Stimulated activated CD8-positive, alpha-beta memory T cell treated with anti-CD3 and anti-CD28 coated beads, Interleukin-15, amount 100 ng/mL, for 48 hours (primary cell): ENCODE data around the gene NEAT1.

ENCODE experiments used
- DNase-seq, 2 donors: peaks; one replicate each; pipeline ENCODE4 v3.0.0-alpha.2; 2020; ENCODE audit warnings: low read depth in 2 of 2

Gene NEAT1

GRCh38 chr11:65479184-65480145, 56.9 kb downstream of the NEAT1 start:
- no peak for DNase-seq

GRCh38 chr11:65482306-65482850, 59.8 kb downstream of the NEAT1 start:
- DNase-seq = no peak

GRCh38 chr11:65485920-65486219, 63.3 kb downstream of the NEAT1 start:
- DNase-seq = no peak

- DNase-seq = no peak
Measured at GRCh38 chr11:65486570-65487466, 64.2 kb downstream of the NEAT1 start.

GRCh38 chr11:65487467-65488272, 65.1 kb downstream of the NEAT1 start:
- no peak for DNase-seq

GRCh38 chr11:65488273-65489034, 65.9 kb downstream of the NEAT1 start:
- no peak for DNase-seq

GRCh38 chr11:65489035-65489705, 66.6 kb downstream of the NEAT1 start:
- no peak for DNase-seq

- DNase-seq = no peak
Measured at GRCh38 chr11:65489706-65490320, 67.2 kb downstream of the NEAT1 start.

GRCh38 chr11:65491163-65491465, 68.5 kb downstream of the NEAT1 start:
- no peak for DNase-seq

- DNase-seq = no peak
Measured at GRCh38 chr11:65491614-65492386, 69.2 kb downstream of the NEAT1 start.

- no peak for DNase-seq
Measured at GRCh38 chr11:65492387-65492636, 69.7 kb downstream of the NEAT1 start.

- no peak for DNase-seq
Measured at GRCh38 chr11:65492637-65493366, 70.2 kb downstream of the NEAT1 start.

- no peak for DNase-seq
Measured at GRCh38 chr11:65493367-65494176, 71.0 kb downstream of the NEAT1 start.
